ENCODE results near the gene FSD1L.

DNA sequence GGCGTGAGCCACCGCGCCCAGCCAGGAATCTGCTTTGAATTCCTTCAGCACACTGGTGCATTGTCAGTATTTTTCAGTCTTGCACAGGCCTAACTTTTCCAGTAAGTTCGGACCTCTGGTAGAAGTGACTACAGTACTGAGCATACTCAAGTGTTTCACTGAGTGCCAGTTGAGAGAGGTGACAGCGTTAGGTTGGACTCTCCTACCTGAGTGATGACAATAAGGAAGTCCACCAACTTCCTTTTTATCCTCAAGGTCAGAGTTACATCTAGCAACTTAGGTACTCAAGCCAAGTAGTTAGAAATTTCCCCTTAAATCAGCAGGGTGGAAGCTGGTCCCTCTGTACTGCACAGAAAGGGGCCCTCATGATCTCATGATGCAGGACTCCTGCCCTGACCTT is 26.0 kb upstream of the FSD1L start:
- no peak for TF ChIP-seq GATA2 (IDR thresholded peaks at IDR 0.05; ENCODE audit: low read depth, low read length)
- no peak for TF ChIP-seq GATA3 (IDR thresholded peaks at IDR 0.05; ENCODE audit: low read depth, low read length)
